ENCODE data around the gene PRCP. TPM values are rescaled to one million over a fixed set of nuclear protein-coding genes. Genes with fewer than 3 reads are reported as not detected.

The PRCP gene
- total RNA-seq, 2 donors from 2014 or later = 76.8 to 107 TPM

DNA sequence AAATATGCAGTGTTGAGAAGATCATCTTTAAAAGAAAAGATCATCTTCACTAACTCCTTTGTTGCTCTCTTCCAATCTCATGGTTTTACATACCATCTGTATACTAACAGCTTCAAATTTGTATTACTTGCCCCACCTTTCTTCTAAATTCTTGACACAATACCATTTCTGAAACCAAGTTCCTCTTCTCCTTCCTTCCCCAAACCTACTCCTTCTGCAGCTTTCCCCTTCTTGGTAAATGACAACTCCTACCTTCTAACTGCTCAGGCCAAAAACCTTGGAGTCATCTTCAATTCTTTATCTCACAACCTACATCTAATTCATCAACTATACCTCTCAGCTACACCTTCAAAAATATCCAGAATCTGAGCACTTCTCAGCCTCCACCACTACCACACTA is 9.3 kb downstream of the PRCP start:
- H3K36me3 ChIP-seq (ENCODE audit: control insufficient read depth, insufficient read depth, low read length) = no peaks in the 10 kb centered on the region
- Mint-ChIP-seq H3K4me1 (peaks cover 10% of the 10 kb centered on the region), H3K4me3 (no peak overlapping the region), H3K36me3 (ENCODE audit: low read depth) (peaks cover 3% of the 10 kb centered on the region), H3K27me3 (ENCODE audit: insufficient read depth) (no peaks in the 10 kb centered on the region), H3K27ac (no peak overlapping the region), H3K9me3 (no peaks in the 10 kb centered on the region)
- TF ChIP-seq, protein P1, sequence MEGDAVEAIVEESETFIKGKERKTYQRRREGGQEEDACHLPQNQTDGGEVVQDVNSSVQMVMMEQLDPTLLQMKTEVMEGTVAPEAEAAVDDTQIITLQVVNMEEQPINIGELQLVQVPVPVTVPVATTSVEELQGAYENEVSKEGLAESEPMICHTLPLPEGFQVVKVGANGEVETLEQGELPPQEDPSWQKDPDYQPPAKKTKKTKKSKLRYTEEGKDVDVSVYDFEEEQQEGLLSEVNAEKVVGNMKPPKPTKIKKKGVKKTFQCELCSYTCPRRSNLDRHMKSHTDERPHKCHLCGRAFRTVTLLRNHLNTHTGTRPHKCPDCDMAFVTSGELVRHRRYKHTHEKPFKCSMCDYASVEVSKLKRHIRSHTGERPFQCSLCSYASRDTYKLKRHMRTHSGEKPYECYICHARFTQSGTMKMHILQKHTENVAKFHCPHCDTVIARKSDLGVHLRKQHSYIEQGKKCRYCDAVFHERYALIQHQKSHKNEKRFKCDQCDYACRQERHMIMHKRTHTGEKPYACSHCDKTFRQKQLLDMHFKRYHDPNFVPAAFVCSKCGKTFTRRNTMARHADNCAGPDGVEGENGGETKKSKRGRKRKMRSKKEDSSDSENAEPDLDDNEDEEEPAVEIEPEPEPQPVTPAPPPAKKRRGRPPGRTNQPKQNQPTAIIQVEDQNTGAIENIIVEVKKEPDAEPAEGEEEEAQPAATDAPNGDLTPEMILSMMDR (conservative IDR thresholded peaks at IDR 0.05) = no peak
- DNase-seq = no peak
- H3K9ac ChIP-seq (ENCODE audit: extremely low read depth, low read length, poor library complexity, severe bottlenecking) = no peak overlapping the region
- H3K4me1 ChIP-seq (ENCODE audit: control insufficient read depth, insufficient read depth, low read length) = peaks cover 2% of the 10 kb centered on the region
- H3K4me3 ChIP-seq (ENCODE audit: low read length) = no peak overlapping the region
- no peak overlapping the region for H3K27ac ChIP-seq (ENCODE audit: low read depth, low read length)
- H3K9me3 ChIP-seq (ENCODE audit: control insufficient read depth, low read length) = no peaks in the 10 kb centered on the region
- no peaks in the 10 kb centered on the region for H3K27me3 ChIP-seq (ENCODE audit: control insufficient read depth, insufficient read depth, low read length, poor library complexity, severe bottlenecking)

DNA sequence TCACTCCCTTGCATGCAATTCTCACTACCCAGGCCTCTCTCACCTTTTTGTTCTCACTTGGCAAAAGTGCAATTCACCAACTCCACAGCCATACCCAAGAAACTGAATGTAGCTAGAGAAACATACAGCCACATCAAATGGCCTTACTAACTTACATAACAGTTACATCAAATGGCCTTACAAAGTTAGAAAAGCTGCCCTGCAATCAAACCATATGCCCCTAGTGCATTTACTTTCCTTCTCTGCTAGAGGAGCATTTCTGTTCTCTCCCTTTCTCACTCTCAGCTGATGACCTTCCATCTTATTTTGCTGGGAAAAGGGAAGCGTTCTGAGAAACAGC is 10.3 kb downstream of the PRCP start:
- TF ChIP-seq, protein P1 (conservative IDR thresholded peaks at IDR 0.05) = no peak
- Mint-ChIP-seq H3K9me3 (no peaks in the 10 kb centered on the region), H3K4me1 (peaks cover 10% of the 10 kb centered on the region), H3K36me3 (ENCODE audit: low read depth) (peaks cover 3% of the 10 kb centered on the region), H3K27ac (no peak overlapping the region), H3K4me3 (no peak overlapping the region), H3K27me3 (ENCODE audit: insufficient read depth) (no peaks in the 10 kb centered on the region)
- Histone ChIP-seq H3K9ac (ENCODE audit: extremely low read depth, low read length, poor library complexity, severe bottlenecking) (no peak overlapping the region), H3K27me3 (ENCODE audit: control insufficient read depth, insufficient read depth, low read length, poor library complexity, severe bottlenecking) (no peaks in the 10 kb centered on the region), H3K4me1 (ENCODE audit: control insufficient read depth, insufficient read depth, low read length) (peaks cover 2% of the 10 kb centered on the region), H3K27ac (ENCODE audit: low read depth, low read length) (no peak overlapping the region), H3K36me3 (ENCODE audit: control insufficient read depth, insufficient read depth, low read length) (no peaks in the 10 kb centered on the region), H3K9me3 (ENCODE audit: control insufficient read depth, low read length) (no peaks in the 10 kb centered on the region), H3K4me3 (ENCODE audit: low read length) (no peak overlapping the region)
- DNase-seq = no peak
- 79 to 100% methylated on average over 1 of the region's 1 CpG for WGBS, 2 experiments (ENCODE audit: insufficient coverage in 1 of 2, insufficient read length in 1 of 2)

DNA sequence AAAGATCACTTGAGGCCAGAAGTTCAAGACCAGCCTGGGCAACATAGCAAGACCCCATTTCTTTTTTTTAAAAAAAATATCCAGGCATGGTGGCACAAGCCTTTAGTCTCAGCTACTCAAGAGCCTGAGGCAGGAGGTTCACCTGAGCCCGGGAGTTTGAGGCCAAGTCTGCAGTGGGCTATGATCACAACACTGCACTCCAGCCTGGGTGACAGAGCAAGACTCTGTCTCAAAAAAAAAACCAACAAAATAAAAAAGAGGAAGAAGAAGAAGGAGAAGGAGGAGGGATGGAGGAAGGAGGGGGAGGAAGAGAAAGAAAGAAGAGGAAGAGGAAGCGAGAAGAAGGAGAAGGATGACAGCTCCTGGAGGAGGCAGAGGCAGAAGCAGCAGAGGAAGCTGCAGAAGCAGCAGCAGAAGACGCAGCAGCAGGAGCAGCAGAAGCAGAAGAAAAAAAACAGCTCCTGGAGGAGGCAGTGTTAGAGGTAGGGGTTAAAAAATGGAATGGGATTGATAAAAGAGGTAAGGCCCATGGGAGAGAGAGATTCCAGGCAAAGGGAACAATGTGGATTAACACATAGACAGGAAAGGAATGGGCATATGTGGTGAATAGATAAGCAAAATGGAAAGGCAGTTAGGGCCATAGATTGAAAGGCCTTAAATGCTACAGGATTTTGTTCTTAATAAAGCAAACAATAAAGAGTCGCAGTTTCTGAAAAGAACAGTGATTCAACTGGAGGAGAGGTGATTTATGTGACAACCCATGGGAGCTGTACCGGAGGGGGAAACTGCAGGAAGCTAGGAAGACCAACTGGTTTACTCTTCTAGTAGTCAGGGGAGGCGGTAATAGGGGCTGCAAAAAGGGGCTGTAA is 10.9 kb downstream of the PRCP start:
- peak; percentile 56 for DNase-seq
- 66 to 75% methylated on average over 4 to 6 of the region's 6 CpGs for WGBS, 2 experiments (ENCODE audit: insufficient coverage in 1 of 2, insufficient read length in 1 of 2)
- TF ChIP-seq, protein P1 (conservative IDR thresholded peaks at IDR 0.05) = no peak
- Mint-ChIP-seq H3K9me3 (no peaks in the 10 kb centered on the region), H3K4me1 (peaks cover 10% of the 10 kb centered on the region), H3K4me3 (no peak overlapping the region), H3K27ac (no peak overlapping the region), H3K27me3 (ENCODE audit: insufficient read depth) (no peaks in the 10 kb centered on the region), H3K36me3 (ENCODE audit: low read depth) (peaks cover 3% of the 10 kb centered on the region)
- no peaks in the 10 kb centered on the region for H3K27me3 ChIP-seq (ENCODE audit: control insufficient read depth, insufficient read depth, low read length, poor library complexity, severe bottlenecking)
- H3K9ac ChIP-seq (ENCODE audit: extremely low read depth, low read length, poor library complexity, severe bottlenecking) = no peak overlapping the region
- H3K27ac ChIP-seq (ENCODE audit: low read depth, low read length) = no peak overlapping the region
- no peaks in the 10 kb centered on the region for H3K9me3 ChIP-seq (ENCODE audit: control insufficient read depth, low read length)
- peaks cover 2% of the 10 kb centered on the region for H3K4me1 ChIP-seq (ENCODE audit: control insufficient read depth, insufficient read depth, low read length)
- H3K4me3 ChIP-seq (ENCODE audit: low read length) = no peak overlapping the region
- no peaks in the 10 kb centered on the region for H3K36me3 ChIP-seq (ENCODE audit: control insufficient read depth, insufficient read depth, low read length)

All from endodermal cell (in vitro differentiated cells).